Testis (tissue), 2 donors: ENCODE results near the gene LRFN2.

ENCODE experiments used
- POLR2A ChIP-seq: fragments of 450-650 bp; IDR thresholded peaks from one replicate; pipeline ENCODE4 v1.6.1; 2017; ENCODE audit warnings: antibody characterized with exemption, mild to moderate bottlenecking, moderate library complexity
- TF ChIP-seq, protein P1 (sequence below), 3 experiments: fragments of 450-650 bp in 2 of 3; fragments of 200-600 bp in 1 of 3; sonication (generic) in 1 of 3; IDR thresholded peaks; one replicate each; pipeline ENCODE4 v1.5.1; 2016 to 2019; ENCODE audit warnings: antibody characterized with exemption in 3 of 3, mild to moderate bottlenecking in 2 of 3, moderate library complexity in 1 of 3

DNA sequence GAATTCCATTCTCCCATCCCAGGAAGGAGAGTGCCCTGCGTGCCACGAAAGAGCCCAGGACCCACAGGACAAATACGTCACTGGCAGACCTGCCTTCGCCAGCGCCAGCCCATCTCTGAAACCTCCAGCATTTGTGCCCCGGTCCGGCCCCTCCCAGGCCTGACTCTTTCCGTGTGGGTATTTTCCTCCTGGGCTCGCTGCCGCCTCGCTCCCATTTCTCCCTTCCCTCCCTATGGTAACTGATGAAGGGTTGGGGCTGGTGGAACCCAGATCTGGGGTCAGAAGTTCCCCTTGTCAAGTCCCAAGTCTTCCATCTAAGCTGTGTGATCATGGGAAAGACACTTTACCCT, 208.5 kb downstream of the LRFN2 start:
- no peak for TF ChIP-seq POLR2A
- TF ChIP-seq, protein P1, sequence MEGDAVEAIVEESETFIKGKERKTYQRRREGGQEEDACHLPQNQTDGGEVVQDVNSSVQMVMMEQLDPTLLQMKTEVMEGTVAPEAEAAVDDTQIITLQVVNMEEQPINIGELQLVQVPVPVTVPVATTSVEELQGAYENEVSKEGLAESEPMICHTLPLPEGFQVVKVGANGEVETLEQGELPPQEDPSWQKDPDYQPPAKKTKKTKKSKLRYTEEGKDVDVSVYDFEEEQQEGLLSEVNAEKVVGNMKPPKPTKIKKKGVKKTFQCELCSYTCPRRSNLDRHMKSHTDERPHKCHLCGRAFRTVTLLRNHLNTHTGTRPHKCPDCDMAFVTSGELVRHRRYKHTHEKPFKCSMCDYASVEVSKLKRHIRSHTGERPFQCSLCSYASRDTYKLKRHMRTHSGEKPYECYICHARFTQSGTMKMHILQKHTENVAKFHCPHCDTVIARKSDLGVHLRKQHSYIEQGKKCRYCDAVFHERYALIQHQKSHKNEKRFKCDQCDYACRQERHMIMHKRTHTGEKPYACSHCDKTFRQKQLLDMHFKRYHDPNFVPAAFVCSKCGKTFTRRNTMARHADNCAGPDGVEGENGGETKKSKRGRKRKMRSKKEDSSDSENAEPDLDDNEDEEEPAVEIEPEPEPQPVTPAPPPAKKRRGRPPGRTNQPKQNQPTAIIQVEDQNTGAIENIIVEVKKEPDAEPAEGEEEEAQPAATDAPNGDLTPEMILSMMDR (IDR thresholded peaks at IDR 0.05) = no peak
